ENCODE data around the gene RAET1G.
A peak's percentile ranks its signal among the peaks of the same experiment; 100 is the strongest.
"Not testable (repeated sequence)": the region's sequence is repeated elsewhere in the genome, so short reads cannot be mapped to it uniquely, and the experiment has no call there.

The RAET1G gene

GRCh38 chr6:149897015-149897697 lies 25.8 kb downstream of the RAET1G start:
- no peak for DNase-seq (ENCODE audit: low read depth)

GRCh38 chr6:149896491-149896890 lies 26.4 kb downstream of the RAET1G start:
- no peak for DNase-seq (ENCODE audit: low read depth)

GRCh38 chr6:149895833-149896271 lies 27.1 kb downstream of the RAET1G start:
- DNase-seq (ENCODE audit: low read depth): peak; percentile 23

- no peak for DNase-seq (ENCODE audit: low read depth)
These were observed 27.8 kb downstream of the RAET1G start for GRCh38 chr6:149895048-149895590.

- not testable (repeated sequence) for DNase-seq (ENCODE audit: low read depth)
These were observed 31.1 kb downstream of the RAET1G start for GRCh38 chr6:149891864-149892263.

GRCh38 chr6:149891259-149891658 lies 31.7 kb downstream of the RAET1G start:
- DNase-seq (ENCODE audit: low read depth): no peak

- DNase-seq (ENCODE audit: low read depth): no peak
These were observed 32.3 kb downstream of the RAET1G start for GRCh38 chr6:149890629-149891045.

- no peak for DNase-seq (ENCODE audit: low read depth)
These were observed 33.6 kb downstream of the RAET1G start for GRCh38 chr6:149889326-149889725.

- no peak for DNase-seq (ENCODE audit: low read depth)
These were observed 34.3 kb downstream of the RAET1G start for GRCh38 chr6:149888659-149889058.

GRCh38 chr6:149888093-149888492 lies 34.8 kb downstream of the RAET1G start:
- no peak for DNase-seq (ENCODE audit: low read depth)

- DNase-seq (ENCODE audit: low read depth): no peak
These were observed 35.6 kb downstream of the RAET1G start for GRCh38 chr6:149887343-149887742.

GRCh38 chr6:149885888-149886287 lies 37.0 kb downstream of the RAET1G start:
- no peak for DNase-seq (ENCODE audit: low read depth)

GRCh38 chr6:149884617-149885016 lies 38.3 kb downstream of the RAET1G start:
- DNase-seq (ENCODE audit: low read depth): no peak

GRCh38 chr6:149884215-149884614 lies 38.7 kb downstream of the RAET1G start:
- DNase-seq (ENCODE audit: low read depth): no peak

GRCh38 chr6:149881860-149882259 lies 41.1 kb downstream of the RAET1G start:
- DNase-seq (ENCODE audit: low read depth): no peak

GRCh38 chr6:149881066-149881766 lies 41.7 kb downstream of the RAET1G start:
- DNase-seq (ENCODE audit: low read depth): no peak

- no peak for DNase-seq (ENCODE audit: low read depth)
These were observed 45.3 kb downstream of the RAET1G start for GRCh38 chr6:149877659-149878058.

- DNase-seq (ENCODE audit: low read depth): no peak
These were observed 46.5 kb downstream of the RAET1G start for GRCh38 chr6:149876241-149876933.

- no peak for DNase-seq (ENCODE audit: low read depth)
These were observed 50.7 kb downstream of the RAET1G start for GRCh38 chr6:149872233-149872632.

GRCh38 chr6:149871182-149871581 lies 51.7 kb downstream of the RAET1G start:
- no peak for DNase-seq (ENCODE audit: low read depth)

- no peak for DNase-seq (ENCODE audit: low read depth)
These were observed 53.5 kb downstream of the RAET1G start for GRCh38 chr6:149869275-149869892.
